Measurements from ENCODE around the gene MRPS18A. TPM values are rescaled to one million over a fixed set of nuclear protein-coding genes. Genes with fewer than 3 reads are reported as not detected.

Gene MRPS18A
- total and polyA plus RNA-seq, 2 of the 13 experiments (the other 11 are each of a cell fraction or from before 2014, with no cell fraction given): 87.8 to 89.1 TPM

- no peak for TF ChIP-seq AKNA (CRISPR knock-in tag; IDR thresholded peaks at IDR 0.05; ENCODE audit: borderline replicate concordance)
- TF ChIP-seq ZBTB20 (CRISPR knock-in tag; IDR thresholded peaks at IDR 0.05; ENCODE audit: borderline replicate concordance, low read depth): peak; percentile 71; the same call in 1 of the 2 replicates
- peak; percentile 67; the same call in 1 of the 2 replicates for TF ChIP-seq THRA (CRISPR knock-in tag; IDR thresholded peaks at IDR 0.05; ENCODE audit: borderline replicate concordance)
- TF ChIP-seq ELK4 (CRISPR knock-in tag; IDR thresholded peaks at IDR 0.05; ENCODE audit: borderline replicate concordance): peak; percentile 73; the same call in 1 of the 2 replicates
- 0 out of 2 replicates have a peak, but pooled peaks have one; percentile 26 for TF ChIP-seq ZSCAN12 (CRISPR knock-in tag; IDR thresholded peaks at IDR 0.05)
- peak; percentile 59; the same call in 1 of the 2 replicates for TF ChIP-seq HNRNPL (IDR thresholded peaks at IDR 0.05; ENCODE audit: low read depth, low read length)
- peak; percentile 32; the same call in 1 of the 2 replicates for TF ChIP-seq ZBTB14 (CRISPR knock-in tag; IDR thresholded peaks at IDR 0.05)
- peak; percentile 70; the same call in 1 of the 2 replicates for TF ChIP-seq ZNF558 (CRISPR knock-in tag; IDR thresholded peaks at IDR 0.05; ENCODE audit: borderline replicate concordance)
- TF ChIP-seq IRF9 (CRISPR knock-in tag; IDR thresholded peaks at IDR 0.05; ENCODE audit: borderline replicate concordance): peak; percentile 94
These were observed 51.9 kb downstream of the MRPS18A start, which contains the start of gene MAD2L1BP (continued) for GRCh38 chr6:43635387-43636307.

Measured in HepG2 (cell line).